GM20000 (cell line): ENCODE measurements around the gene TRPV2.

ENCODE experiments used
- DNase-seq: peaks from one replicate; pipeline ENCODE4 v3.0.0; 2012; ENCODE audit warnings: low spot score
- CTCF ChIP-seq: IDR thresholded peaks from 2 replicates; pipeline ENCODE4 v1.5.1; 2012; ENCODE audit warnings: mild to moderate bottlenecking, control low read depth; ENCODE audit errors: extremely low read depth, missing control alignments

TRPV2 gene

GRCh38 chr17:16471295-16471694 is 55.9 kb downstream of the TRPV2 start:
- DNase-seq = no peak
- TF ChIP-seq CTCF = no peak

- no peak for DNase-seq
- TF ChIP-seq CTCF = no peak
Measured at GRCh38 chr17:16472539-16472938, 57.2 kb downstream of the TRPV2 start.

GRCh38 chr17:16473044-16474011 is 58.0 kb downstream of the TRPV2 start:
- no peak for DNase-seq
- TF ChIP-seq CTCF = no peak

GRCh38 chr17:16474012-16474725 is 58.8 kb downstream of the TRPV2 start:
- DNase-seq = no peak
- TF ChIP-seq CTCF = no peak

- DNase-seq = no peak
- no peak for TF ChIP-seq CTCF
Measured at GRCh38 chr17:16475179-16475704, 59.9 kb downstream of the TRPV2 start.

- no peak for TF ChIP-seq CTCF
- no peak for DNase-seq
Measured at GRCh38 chr17:16477255-16477654, 61.9 kb downstream of the TRPV2 start.

- no peak for DNase-seq
- TF ChIP-seq CTCF = no peak
Measured at GRCh38 chr17:16477666-16478065, 62.3 kb downstream of the TRPV2 start.
